ENCODE data around the gene HNRNPU. TPM values are rescaled to one million over a fixed set of nuclear protein-coding genes. Genes with fewer than 3 reads are reported as not detected.

The HNRNPU gene
- polyA plus RNA-seq, 1 donor from 2014 or later, result 346 TPM

DNA sequence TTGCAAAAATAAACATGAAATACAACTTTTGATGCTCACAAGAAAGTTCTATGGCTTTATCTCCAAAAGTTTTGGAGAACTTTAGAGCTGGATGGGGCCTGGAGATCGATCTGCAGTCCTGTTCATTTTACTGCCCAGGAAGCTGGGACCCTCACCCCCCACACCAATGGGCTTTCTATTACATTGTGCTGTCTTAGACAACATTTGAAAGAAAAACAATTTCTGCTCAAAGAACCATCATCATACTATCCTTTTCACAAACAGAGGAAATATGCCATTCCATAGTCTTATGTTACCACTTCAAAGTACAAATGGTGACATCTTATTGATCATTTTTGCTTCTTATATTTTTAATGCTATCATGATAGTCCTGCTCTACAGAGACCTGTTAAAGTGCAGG lies 2.0 kb upstream of the HNRNPU start:
- Histone ChIP-seq H3F3A (ENCODE audit: insufficient read depth, low read length, poor library complexity, severe bottlenecking) (peaks cover 10% of the 10 kb centered on the region), H3K9me3 (ENCODE audit: low read length) (no peaks in the 10 kb centered on the region), H3K4me3 (ENCODE audit: low read length) (no peak overlapping the region), H3K27me3 (ENCODE audit: insufficient read depth, low read depth, low read length) (no peaks in the 10 kb centered on the region), H2AFZ (ENCODE audit: low read depth, low read length) (no peak overlapping the region), H3K9me2 (ENCODE audit: insufficient read depth, low read length) (no peaks in the 10 kb centered on the region), H3K4me2 (ENCODE audit: low read length) (no peak overlapping the region), H3K27ac (ENCODE audit: low read length) (no peak overlapping the region), H4K20me1 (ENCODE audit: insufficient read depth) (peaks cover 15% of the 10 kb centered on the region), H3K79me2 (replicated peaks; ENCODE audit: insufficient read depth, low read length) (peaks cover 23% of the 10 kb centered on the region), H3K9ac (ENCODE audit: low read length) (no peak overlapping the region), H3K36me3 (ENCODE audit: insufficient read depth, low read length) (no peaks in the 10 kb centered on the region)
- no peak for TF ChIP-seq RAD21 (conservative IDR thresholded peaks at IDR 0.05)
- TF ChIP-seq MXI1 (conservative IDR thresholded peaks at IDR 0.05; ENCODE audit: poor library complexity, severe bottlenecking), result no peak
- TF ChIP-seq TAF1 (IDR thresholded peaks at IDR 0.05; ENCODE audit: low read depth), result no peak
- no peak for TF ChIP-seq EP300 (conservative IDR thresholded peaks at IDR 0.05; ENCODE audit: poor library complexity, severe bottlenecking)
- TF ChIP-seq POLR2AphosphoS5 (IDR thresholded peaks at IDR 0.05), result no peak
- TF ChIP-seq, protein P1, sequence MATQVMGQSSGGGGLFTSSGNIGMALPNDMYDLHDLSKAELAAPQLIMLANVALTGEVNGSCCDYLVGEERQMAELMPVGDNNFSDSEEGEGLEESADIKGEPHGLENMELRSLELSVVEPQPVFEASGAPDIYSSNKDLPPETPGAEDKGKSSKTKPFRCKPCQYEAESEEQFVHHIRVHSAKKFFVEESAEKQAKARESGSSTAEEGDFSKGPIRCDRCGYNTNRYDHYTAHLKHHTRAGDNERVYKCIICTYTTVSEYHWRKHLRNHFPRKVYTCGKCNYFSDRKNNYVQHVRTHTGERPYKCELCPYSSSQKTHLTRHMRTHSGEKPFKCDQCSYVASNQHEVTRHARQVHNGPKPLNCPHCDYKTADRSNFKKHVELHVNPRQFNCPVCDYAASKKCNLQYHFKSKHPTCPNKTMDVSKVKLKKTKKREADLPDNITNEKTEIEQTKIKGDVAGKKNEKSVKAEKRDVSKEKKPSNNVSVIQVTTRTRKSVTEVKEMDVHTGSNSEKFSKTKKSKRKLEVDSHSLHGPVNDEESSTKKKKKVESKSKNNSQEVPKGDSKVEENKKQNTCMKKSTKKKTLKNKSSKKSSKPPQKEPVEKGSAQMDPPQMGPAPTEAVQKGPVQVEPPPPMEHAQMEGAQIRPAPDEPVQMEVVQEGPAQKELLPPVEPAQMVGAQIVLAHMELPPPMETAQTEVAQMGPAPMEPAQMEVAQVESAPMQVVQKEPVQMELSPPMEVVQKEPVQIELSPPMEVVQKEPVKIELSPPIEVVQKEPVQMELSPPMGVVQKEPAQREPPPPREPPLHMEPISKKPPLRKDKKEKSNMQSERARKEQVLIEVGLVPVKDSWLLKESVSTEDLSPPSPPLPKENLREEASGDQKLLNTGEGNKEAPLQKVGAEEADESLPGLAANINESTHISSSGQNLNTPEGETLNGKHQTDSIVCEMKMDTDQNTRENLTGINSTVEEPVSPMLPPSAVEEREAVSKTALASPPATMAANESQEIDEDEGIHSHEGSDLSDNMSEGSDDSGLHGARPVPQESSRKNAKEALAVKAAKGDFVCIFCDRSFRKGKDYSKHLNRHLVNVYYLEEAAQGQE (IDR thresholded peaks at IDR 0.05; ENCODE audit: borderline replicate concordance), result no peak
- TF ChIP-seq SMC3 (conservative IDR thresholded peaks at IDR 0.05; ENCODE audit: poor library complexity), result no peak
- TF ChIP-seq, protein P2, sequence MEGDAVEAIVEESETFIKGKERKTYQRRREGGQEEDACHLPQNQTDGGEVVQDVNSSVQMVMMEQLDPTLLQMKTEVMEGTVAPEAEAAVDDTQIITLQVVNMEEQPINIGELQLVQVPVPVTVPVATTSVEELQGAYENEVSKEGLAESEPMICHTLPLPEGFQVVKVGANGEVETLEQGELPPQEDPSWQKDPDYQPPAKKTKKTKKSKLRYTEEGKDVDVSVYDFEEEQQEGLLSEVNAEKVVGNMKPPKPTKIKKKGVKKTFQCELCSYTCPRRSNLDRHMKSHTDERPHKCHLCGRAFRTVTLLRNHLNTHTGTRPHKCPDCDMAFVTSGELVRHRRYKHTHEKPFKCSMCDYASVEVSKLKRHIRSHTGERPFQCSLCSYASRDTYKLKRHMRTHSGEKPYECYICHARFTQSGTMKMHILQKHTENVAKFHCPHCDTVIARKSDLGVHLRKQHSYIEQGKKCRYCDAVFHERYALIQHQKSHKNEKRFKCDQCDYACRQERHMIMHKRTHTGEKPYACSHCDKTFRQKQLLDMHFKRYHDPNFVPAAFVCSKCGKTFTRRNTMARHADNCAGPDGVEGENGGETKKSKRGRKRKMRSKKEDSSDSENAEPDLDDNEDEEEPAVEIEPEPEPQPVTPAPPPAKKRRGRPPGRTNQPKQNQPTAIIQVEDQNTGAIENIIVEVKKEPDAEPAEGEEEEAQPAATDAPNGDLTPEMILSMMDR (IDR thresholded peaks at IDR 0.05; ENCODE audit: poor library complexity, severe bottlenecking), result no peak
- no peak for TF ChIP-seq EZH2 (IDR thresholded peaks at IDR 0.05; ENCODE audit: borderline replicate concordance, insufficient read depth, low read length, poor library complexity, severe bottlenecking)

DNA sequence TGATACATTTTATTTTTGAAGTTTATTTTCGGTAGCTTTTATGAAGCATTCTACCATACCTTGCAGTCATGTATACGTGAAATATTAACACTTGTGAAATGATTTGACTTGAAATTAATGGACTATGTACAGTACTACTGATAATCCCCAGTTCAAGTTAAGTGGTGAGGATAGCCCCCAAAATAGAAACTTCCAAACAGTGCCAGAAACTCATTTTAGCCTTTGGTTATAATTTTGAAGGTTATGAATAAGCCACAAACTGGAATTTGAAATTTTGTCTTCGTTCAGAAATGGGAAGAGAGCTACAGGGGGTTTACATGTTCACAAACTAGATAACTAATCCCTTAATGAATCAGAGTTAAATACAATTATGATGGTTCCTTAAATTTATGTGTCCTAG lies 1.5 kb upstream of the HNRNPU start:
- H3K4me3 ChIP-seq (ENCODE audit: low read length), result peak overlapping the region; percentile 97
- no peaks in the 10 kb centered on the region for H3K9me2 ChIP-seq (ENCODE audit: insufficient read depth, low read length)
- no peak overlapping the region for H2AFZ ChIP-seq (ENCODE audit: low read depth, low read length)
- peaks cover 20% of the 10 kb centered on the region for H4K20me1 ChIP-seq (ENCODE audit: insufficient read depth)
- TF ChIP-seq EZH2 (IDR thresholded peaks at IDR 0.05; ENCODE audit: borderline replicate concordance, insufficient read depth, low read length, poor library complexity, severe bottlenecking) (no peak), SMC3 (conservative IDR thresholded peaks at IDR 0.05; ENCODE audit: poor library complexity) (no peak), TAF1 (IDR thresholded peaks at IDR 0.05; ENCODE audit: low read depth) (no peak), POLR2AphosphoS5 (IDR thresholded peaks at IDR 0.05) (no peak), MXI1 (conservative IDR thresholded peaks at IDR 0.05; ENCODE audit: poor library complexity, severe bottlenecking) (no peak), EP300 (conservative IDR thresholded peaks at IDR 0.05; ENCODE audit: poor library complexity, severe bottlenecking) (no peak), RAD21 (conservative IDR thresholded peaks at IDR 0.05) (no peak)
- TF ChIP-seq, protein P1 (IDR thresholded peaks at IDR 0.05; ENCODE audit: borderline replicate concordance), result no peak
- TF ChIP-seq, protein P2 (IDR thresholded peaks at IDR 0.05; ENCODE audit: poor library complexity, severe bottlenecking), result no peak
- H3K27ac ChIP-seq (ENCODE audit: low read length), result peak overlapping the region; percentile 100
- peak overlapping the region; percentile 97 for H3K4me2 ChIP-seq (ENCODE audit: low read length)
- peaks cover 28% of the 10 kb centered on the region for H3K79me2 ChIP-seq (replicated peaks; ENCODE audit: insufficient read depth, low read length)
- H3K9me3 ChIP-seq (ENCODE audit: low read length), result no peaks in the 10 kb centered on the region
- no peaks in the 10 kb centered on the region for H3K27me3 ChIP-seq (ENCODE audit: insufficient read depth, low read depth, low read length)
- H3K9ac ChIP-seq (ENCODE audit: low read length), result peak overlapping the region; percentile 89
- H3F3A ChIP-seq (ENCODE audit: insufficient read depth, low read length, poor library complexity, severe bottlenecking), result peaks cover 10% of the 10 kb centered on the region
- no peaks in the 10 kb centered on the region for H3K36me3 ChIP-seq (ENCODE audit: insufficient read depth, low read length)

All from neural cell (in vitro differentiated cells).